Activated T-helper 1 cell treated with anti-CD3 and anti-CD28 coated beads, Interleukin-2, amount 50 U/mL, for 16 hours (primary cell): ENCODE data around the gene NLRP14.

Source experiments
- DNase-seq, 2 donors: peaks; one replicate each; pipeline ENCODE4 v3.0.0-alpha.2; 2020; ENCODE audit warnings: low read depth in 1 of 2, low spot score in 1 of 2

NLRP14 gene

GRCh38 chr11:7050191-7050590 is 29.9 kb downstream of the NLRP14 start:
- no peak for DNase-seq

- no peak for DNase-seq
Observed at GRCh38 chr11:7056828-7057513, 36.7 kb downstream of the NLRP14 start.

GRCh38 chr11:7057641-7058040 is 37.4 kb downstream of the NLRP14 start:
- no peak for DNase-seq

- DNase-seq, result no peak
Observed at GRCh38 chr11:7060868-7061267, 40.6 kb downstream of the NLRP14 start.

- DNase-seq, result no peak
Observed at GRCh38 chr11:7062534-7062933, 42.3 kb downstream of the NLRP14 start.

- no peak for DNase-seq
Observed at GRCh38 chr11:7072401-7073028, 52.2 kb downstream of the NLRP14 start.

- DNase-seq, result no peak
Observed at GRCh38 chr11:7077101-7077500, 56.8 kb downstream of the NLRP14 start.

GRCh38 chr11:7079545-7080135 is 59.4 kb downstream of the NLRP14 start:
- DNase-seq, result no peak

- DNase-seq, result no peak
Observed at GRCh38 chr11:7080900-7081299, 60.6 kb downstream of the NLRP14 start.

- DNase-seq, result no peak
Observed at GRCh38 chr11:7081441-7081840, 61.2 kb downstream of the NLRP14 start.

- DNase-seq, result no peak
Observed at GRCh38 chr11:7088921-7089320, 68.6 kb downstream of the NLRP14 start, which contains the start of gene RBMXL2. RBMXL2 (plus strand) TSS chr11:7088998; CDS start chr11:7089121, 123 bp downstream.

- DNase-seq, result no peak
Observed at GRCh38 chr11:7089328-7090251, 69.3 kb downstream of the NLRP14 start.

GRCh38 chr11:7098235-7098832 is 78.1 kb downstream of the NLRP14 start:
- no peak for DNase-seq

GRCh38 chr11:7115780-7116179 is 95.5 kb downstream of the NLRP14 start:
- no peak for DNase-seq

GRCh38 chr11:7116370-7116769 is 96.1 kb downstream of the NLRP14 start:
- no peak for DNase-seq
